Esophagus (tissue), 2 donors: ENCODE results near the gene EBF4. TPM values are rescaled to one million over a fixed set of nuclear protein-coding genes. Genes with fewer than 3 reads are reported as not detected.

Experiments used
- H3K27ac ChIP-seq, 2 donors: one replicate each; pipeline ENCODE4 v1.5.1; 2013; ENCODE audit warnings: low read depth in 2 of 2, mild to moderate bottlenecking in 2 of 2, inconsistent platforms in 1 of 2, low read length in 1 of 2, moderate library complexity in 1 of 2
- H3K27me3 ChIP-seq, 2 donors: one replicate each; pipeline ENCODE4 v1.6.1; 2013; ENCODE audit warnings: low read length in 2 of 2, control low read depth in 1 of 2, mild to moderate bottlenecking in 1 of 2; ENCODE audit not compliant: insufficient read depth in 2 of 2, control insufficient read depth in 1 of 2
- H3K36me3 ChIP-seq, 2 donors: one replicate each; pipeline ENCODE4 v1.6.1; 2013; ENCODE audit warnings: low read length in 1 of 2; ENCODE audit not compliant: control insufficient read depth in 2 of 2, insufficient read depth in 2 of 2
- H3K4me1 ChIP-seq, 2 donors: one replicate each; pipeline ENCODE4 v1.6.1; 2013; ENCODE audit warnings: low read length in 1 of 2; ENCODE audit not compliant: control insufficient read depth in 2 of 2, insufficient read depth in 2 of 2
- H3K4me3 ChIP-seq, 2 donors: one replicate each; pipeline ENCODE4 v1.5.1; 2013; ENCODE audit warnings: low read length in 2 of 2, mild to moderate bottlenecking in 2 of 2, low read depth in 1 of 2, moderate library complexity in 1 of 2
- H3K9me3 ChIP-seq, 2 donors: one replicate each; pipeline ENCODE4 v1.6.1; 2013; ENCODE audit warnings: mild to moderate bottlenecking in 2 of 2, low read depth in 1 of 2, low read length in 1 of 2, moderate library complexity in 1 of 2; ENCODE audit not compliant: control insufficient read depth in 2 of 2, insufficient read depth in 1 of 2
- WGBS, 2 donors: extraction: QIAGEN DNeasy Blood & Tissue Kit; methylation state at CpG; one replicate each; pipeline ENCODE4 v1.1.7; 2013; 5-methylcytosine and 5-hydroxymethylcytosine counted together
- polyA plus RNA-seq, 2 donors: library from polyadenylated mRNA; stranded (reverse); fragments of 200-250 nt; gene quantifications; one replicate each; pipeline ENCODE4 v1.2.3, GENCODE V29; 2013
- donor health status: healthy with polysubstance abuse.
- donor health status: Bipolar disorder and iron deficiency.

EBF4 gene
- 1 to 10 TPM; 4.8 to 7.0 TPM for polyA plus RNA-seq

- Histone ChIP-seq H3K4me3 (peak within 1 kb of the TSS; percentile 41 to 54), H3K27ac (peak within 1 kb of the TSS; percentile 42 to 50), H3K36me3 (no peaks in the 10 kb centered on the region), H3K27me3 (peaks cover 0 to 4% of the 10 kb centered on the region in 2 donors), H3K9me3 (no peaks in the 10 kb centered on the region), H3K4me1 (peaks cover 6% of the 10 kb centered on the region in 2 donors)
- 2 to 3% methylated on average over 53 to 106 of the region's 106 CpGs for WGBS, 2 donors
Measured at GRCh38 chr20:2692036-2692885, at the start of gene EBF4. TSS of gene EBF4 (plus strand) at chr20:2692780. CDS start at chr20:2693646, 866 bp downstream.

- H3K27ac ChIP-seq, result no peak overlapping the region
Measured at GRCh38 chr20:2643708-2644107, 48.9 kb upstream of the EBF4 start.

GRCh38 chr20:2651772-2652723 is 40.5 kb upstream of the EBF4 start, which contains the start of gene NOP56:
TSS of gene NOP56 (plus strand) at chr20:2652632. CDS start at chr20:2652661, 29 bp downstream.
- Histone ChIP-seq H3K36me3 (peaks cover 22 to 30% of the 10 kb centered on the region in 2 donors), H3K27ac (peak within 1 kb of the TSS; percentile 92 to 95)
- WGBS, 2 donors, result 0% methylated on average over 83 to 101 of the region's 101 CpGs

More at GRCh38 chr20:2643708-2644107, 48.9 kb upstream of the EBF4 start:
- Histone ChIP-seq H3K4me1 (no peaks in the 10 kb centered on the region), H3K36me3 (no peaks in the 10 kb centered on the region), H3K4me3 (no peak overlapping the region), H3K9me3 (no peaks in the 10 kb centered on the region), H3K27me3 (no peaks in the 10 kb centered on the region)
- 94 to 95% methylated on average over 1 of the region's 1 CpG for WGBS, 2 donors

GRCh38 chr20:2652724-2653555 is 39.6 kb upstream of the EBF4 start:
- H3K4me3 ChIP-seq, result peak overlapping the region; percentile 70 to 98
- 1% methylated on average over 50 to 56 of the region's 56 CpGs for WGBS, 2 donors
- no peaks in the 10 kb centered on the region for H3K27me3 ChIP-seq

More at GRCh38 chr20:2651772-2652723, 40.5 kb upstream of the EBF4 start, which contains the start of gene NOP56:
- no peaks in the 10 kb centered on the region for H3K27me3 ChIP-seq
- no peaks in the 10 kb centered on the region for H3K9me3 ChIP-seq
- peak within 1 kb of the TSS; percentile 70 to 98 for H3K4me3 ChIP-seq
- H3K4me1 ChIP-seq, result peaks cover 2 to 6% of the 10 kb centered on the region in 2 donors

GRCh38 chr20:2653556-2654383 is 38.8 kb upstream of the EBF4 start:
- H3K36me3 ChIP-seq, result peaks cover 30 to 42% of the 10 kb centered on the region in 2 donors
- no peaks in the 10 kb centered on the region for H3K9me3 ChIP-seq
- H3K4me1 ChIP-seq, result peaks cover 2 to 6% of the 10 kb centered on the region in 2 donors
- H3K4me3 ChIP-seq, result peak overlapping the region; percentile 70 to 98
- 22 to 23% methylated on average over 24 of the region's 24 CpGs for WGBS, 2 donors
- H3K27me3 ChIP-seq, result no peaks in the 10 kb centered on the region
- no peak overlapping the region for H3K27ac ChIP-seq

More at GRCh38 chr20:2652724-2653555, 39.6 kb upstream of the EBF4 start:
- Histone ChIP-seq H3K4me1 (peaks cover 2 to 6% of the 10 kb centered on the region in 2 donors), H3K36me3 (peaks cover 24 to 34% of the 10 kb centered on the region in 2 donors), H3K27ac (peak overlapping the region; percentile 76 to 95), H3K9me3 (no peaks in the 10 kb centered on the region)

- Histone ChIP-seq H3K27me3 (no peaks in the 10 kb centered on the region), H3K4me3 (peak overlapping the region in 1 of 2 donors; percentile 70), H3K27ac (no peak overlapping the region), H3K36me3 (peaks cover 35 to 48% of the 10 kb centered on the region in 2 donors), H3K9me3 (no peaks in the 10 kb centered on the region), H3K4me1 (peaks cover 2 to 6% of the 10 kb centered on the region in 2 donors)
- WGBS, 2 donors, result 73 to 75% methylated on average over 9 of the region's 9 CpGs
Measured at GRCh38 chr20:2654384-2654822, 38.2 kb upstream of the EBF4 start.

- Histone ChIP-seq H3K4me1 (peaks cover 2 to 6% of the 10 kb centered on the region in 2 donors), H3K27ac (no peak overlapping the region), H3K4me3 (peak overlapping the region in 1 of 2 donors; percentile 70), H3K36me3 (peaks cover 35 to 52% of the 10 kb centered on the region in 2 donors), H3K27me3 (no peaks in the 10 kb centered on the region), H3K9me3 (no peaks in the 10 kb centered on the region)
- WGBS, 2 donors, result 82% methylated on average over 3 of the region's 3 CpGs
Measured at GRCh38 chr20:2654831-2655230, 37.7 kb upstream of the EBF4 start.
